Amniotic epithelial cell (primary cell): ENCODE results near the gene PSME3.
A peak's percentile ranks its signal among the peaks of the same experiment; 100 is the strongest.
"Not testable (repeated sequence)": the region's sequence is repeated elsewhere in the genome, so short reads cannot be mapped to it uniquely, and the experiment has no call there.

ENCODE experiments used
- DNase-seq: peaks from one replicate; pipeline ENCODE4 v3.0.0-alpha.2; 2010; ENCODE audit warnings: low read depth

The PSME3 gene

DNA sequence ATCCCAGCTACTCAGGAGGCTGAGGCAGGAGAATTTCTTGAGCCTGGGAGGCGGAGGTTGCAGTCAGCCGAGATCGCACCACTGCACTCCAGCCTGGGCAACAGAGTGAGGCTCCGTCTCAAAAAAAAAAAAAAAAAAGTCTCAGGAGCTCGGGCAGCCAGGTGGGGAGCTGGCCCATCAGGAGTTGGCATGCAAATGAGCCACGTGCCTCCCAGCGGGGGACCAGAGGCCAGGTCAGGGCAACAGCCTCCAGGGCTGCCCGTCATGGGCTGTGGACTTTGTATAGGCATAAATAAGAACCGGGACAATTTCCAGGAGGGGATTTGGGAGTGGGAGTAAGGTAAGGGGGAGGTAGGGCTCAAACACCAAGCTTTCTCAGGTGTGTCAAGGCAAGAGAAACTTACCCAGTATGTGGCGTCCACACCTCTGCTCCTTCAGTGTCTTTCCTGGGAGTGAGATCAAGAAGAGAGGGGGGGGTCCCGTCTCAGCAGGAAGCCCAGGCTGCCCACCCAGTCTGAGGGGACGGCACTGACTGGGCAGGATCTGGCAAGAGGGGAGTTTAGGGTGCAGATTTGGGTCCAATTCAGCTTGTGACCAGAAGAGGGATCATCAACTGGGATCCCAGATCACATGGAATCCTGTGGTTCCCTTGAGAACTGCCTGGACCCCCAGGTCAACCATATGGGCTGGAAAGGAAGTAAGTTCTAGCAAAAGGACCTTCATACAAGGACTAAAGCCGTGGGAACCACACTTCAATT is 45.1 kb downstream of the PSME3 start:
- no peak for DNase-seq

GRCh38 chr17:42878924-42879595 is 45.9 kb downstream of the PSME3 start:
- DNase-seq: no peak

- peak; percentile 22 for DNase-seq
Observed at GRCh38 chr17:42879596-42879985, 46.4 kb downstream of the PSME3 start.

DNA sequence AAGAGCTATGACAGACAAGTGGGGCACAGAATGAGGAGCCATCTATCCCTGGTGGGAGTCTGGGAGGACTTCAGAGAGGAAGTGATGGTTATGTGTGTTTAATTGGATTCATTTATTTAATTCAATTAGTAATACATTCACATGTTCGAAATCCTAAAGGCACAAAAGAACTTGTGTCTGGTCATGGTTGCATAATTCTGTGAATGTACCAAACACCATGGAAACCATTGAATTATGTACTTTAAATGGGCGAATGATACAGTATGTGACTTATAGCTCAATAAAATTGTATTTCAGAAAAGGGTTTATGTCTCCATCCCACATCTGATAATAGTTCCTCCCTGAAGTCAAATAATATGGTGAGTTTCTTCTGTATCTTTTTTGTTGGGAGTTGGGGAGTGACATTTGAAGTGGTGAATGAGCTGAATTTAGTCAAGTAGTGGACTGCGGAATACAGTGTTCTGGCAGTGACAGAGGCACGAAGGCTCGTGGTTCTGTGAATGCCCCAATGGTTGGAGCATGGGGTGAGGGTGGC is 47.6 kb downstream of the PSME3 start:
- DNase-seq: no peak

GRCh38 chr17:42881706-42882105 is 48.5 kb downstream of the PSME3 start:
- DNase-seq: not testable (repeated sequence)

DNA sequence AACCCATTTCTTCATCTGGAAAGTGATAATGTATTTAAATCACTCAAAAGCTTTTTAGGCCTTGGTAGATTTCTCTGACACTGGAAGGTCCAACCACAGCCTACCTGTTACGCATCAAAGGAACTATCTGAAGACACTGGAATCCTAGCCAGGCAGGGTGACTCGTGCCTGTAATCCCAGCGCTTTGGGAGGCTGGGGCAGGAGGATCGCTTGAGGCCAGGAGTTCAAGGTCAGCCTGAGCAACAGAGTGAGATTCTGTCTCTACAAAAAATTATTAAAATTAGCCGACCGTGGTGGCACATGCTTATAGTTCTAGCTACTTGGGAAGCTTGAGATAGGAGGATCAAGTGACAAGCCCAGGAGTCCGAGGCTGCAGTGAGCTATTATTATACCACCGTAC is 49.0 kb downstream of the PSME3 start:
- no peak for DNase-seq

DNA sequence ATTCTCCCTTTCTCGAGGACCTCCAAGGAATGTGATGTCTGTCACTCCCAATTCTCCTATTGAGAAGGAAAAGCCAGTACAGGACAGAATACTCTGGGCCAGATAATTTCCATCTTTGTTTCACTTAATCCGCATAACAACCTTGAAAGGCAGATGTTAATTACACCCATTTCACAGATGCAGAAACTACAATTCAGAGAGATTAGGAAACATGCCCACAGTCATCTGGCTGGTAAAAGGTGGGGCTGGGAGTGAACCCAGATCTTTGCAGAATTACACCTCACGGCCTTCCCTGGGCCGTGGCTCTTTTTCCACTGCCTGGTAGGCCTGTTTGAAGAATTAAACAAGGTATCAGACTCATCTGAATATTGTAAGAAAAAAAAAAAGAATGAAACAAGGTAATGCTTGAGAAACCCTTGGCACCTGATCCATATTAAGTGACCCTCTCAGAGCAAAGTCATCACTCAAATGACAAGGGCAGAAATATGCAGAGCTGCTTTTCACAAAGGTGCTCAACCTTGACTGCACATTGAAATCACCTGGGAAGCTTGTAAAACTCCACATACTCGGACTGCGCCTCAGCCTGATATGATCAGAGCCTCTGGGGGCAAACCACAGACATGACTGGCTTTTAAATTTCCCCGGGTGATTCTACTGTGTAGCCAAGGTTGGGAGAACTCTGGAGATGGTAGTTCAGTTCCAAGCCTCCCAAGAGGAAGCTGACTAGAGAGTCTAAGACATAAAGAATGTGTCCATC is 50.8 kb downstream of the PSME3 start:
- DNase-seq: no peak

- not testable (repeated sequence) for DNase-seq
Observed at GRCh38 chr17:42885806-42886205, 52.6 kb downstream of the PSME3 start.

DNA sequence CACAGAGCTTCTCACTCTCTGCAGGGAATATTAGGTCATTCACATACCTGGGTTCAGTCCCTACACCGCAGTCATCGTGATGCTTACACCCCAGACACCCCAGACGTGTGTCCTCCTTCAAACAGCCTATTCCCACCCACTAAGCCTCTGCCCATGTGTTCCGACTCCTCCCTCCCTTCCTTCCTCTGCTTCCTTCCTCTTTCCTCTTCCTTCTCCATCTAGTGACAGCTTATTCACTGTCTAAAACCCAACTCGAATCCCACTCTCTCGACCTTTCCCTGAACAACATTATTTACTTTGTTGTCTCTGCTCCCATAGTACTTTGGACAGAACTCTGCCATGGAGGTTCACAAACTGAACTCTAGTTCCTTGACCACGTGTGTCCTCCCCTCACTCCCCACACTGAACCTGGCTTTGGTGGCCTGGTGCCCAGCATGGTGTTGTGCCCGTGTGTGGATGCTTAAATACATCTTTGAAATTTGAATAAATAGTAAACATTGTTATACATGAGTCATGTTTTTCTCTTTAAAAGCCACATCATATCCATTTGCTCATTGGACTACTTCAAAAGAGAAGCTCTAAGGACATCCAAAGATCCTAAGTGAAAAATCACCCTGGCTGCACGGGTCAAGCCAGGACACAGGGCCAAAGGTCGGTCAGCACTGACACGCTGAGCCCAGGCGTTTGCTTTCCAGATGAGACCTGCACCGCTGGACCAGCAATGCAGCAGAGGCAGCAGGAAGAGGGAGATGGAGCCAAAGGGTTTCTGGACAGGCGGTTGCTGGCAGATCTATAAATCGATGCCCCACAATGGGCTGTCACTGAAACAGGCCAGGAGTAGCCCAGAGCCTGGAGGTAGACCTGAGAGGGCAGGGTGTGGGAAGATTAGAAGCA is 53.3 kb downstream of the PSME3 start:
- DNase-seq: no peak

DNA sequence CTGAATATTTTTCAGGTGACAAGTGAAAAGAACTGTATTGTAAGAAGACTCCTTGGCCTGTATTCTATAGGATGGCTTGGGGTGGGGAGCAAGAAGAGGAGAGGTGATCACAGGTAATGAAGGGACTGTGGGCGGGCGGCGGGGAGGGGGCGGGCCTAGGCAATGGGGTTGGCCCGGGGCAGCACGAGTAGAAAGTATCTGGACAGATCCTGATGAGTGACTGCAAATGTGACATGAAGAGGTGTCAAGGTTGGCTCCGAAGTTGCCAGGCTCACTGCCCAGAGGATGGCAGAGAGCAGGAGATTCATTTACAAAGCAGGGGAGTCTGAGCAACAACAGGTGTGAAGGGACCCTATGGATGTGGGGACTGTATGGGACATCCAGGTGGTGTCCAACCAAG is 56.6 kb downstream of the PSME3 start:
- DNase-seq: no peak

DNA sequence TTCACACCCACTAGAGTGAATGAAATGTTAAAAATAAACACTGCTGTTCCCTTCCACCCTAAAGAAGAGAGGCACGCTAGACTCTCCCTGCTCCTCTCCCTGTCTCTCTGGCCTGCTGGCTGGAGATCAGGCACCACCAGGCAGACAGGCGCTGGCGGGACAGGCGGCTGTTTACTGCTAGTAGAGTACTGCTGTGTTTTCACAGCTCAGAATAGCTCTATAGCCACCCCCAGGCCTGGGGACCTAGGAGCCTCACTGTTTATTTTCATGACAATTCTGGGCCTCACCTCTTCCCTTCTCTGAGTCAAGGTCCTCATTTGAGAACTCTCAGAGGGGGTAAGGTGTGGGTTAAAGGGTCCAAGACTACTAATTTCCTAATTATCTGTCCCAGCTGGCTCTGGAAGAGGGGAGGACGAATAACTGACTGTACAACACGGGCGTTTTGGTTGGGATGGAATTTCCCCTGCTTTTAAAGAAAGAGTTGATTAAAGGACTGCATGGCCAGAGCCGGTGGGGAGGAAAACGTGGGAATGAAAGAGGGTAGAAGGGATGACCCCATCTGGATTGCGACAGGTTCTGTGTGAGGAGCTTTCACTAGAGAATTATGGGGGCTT is 58.4 kb downstream of the PSME3 start:
- DNase-seq: no peak

DNA sequence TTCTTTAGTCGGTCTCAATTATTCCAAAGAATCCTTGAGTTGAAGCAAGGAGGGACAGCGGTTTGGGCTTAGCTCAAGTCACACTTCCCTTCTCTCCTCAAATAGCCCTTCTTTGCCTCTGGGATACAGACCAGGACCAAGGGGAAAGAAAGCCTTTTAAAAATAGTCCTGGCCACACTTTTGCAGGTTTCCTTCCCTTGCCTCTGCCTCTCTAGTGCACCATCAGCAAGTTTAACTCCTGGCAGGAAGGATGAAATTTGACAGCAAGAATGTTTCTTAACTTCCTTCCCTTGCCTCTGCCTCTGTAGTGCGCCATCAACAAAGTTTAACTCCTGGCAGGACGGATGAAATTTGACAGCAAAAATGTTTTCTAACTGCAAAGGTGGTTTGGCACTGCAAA is 60.2 kb downstream of the PSME3 start:
- DNase-seq: no peak
